Colon (tissue), 2 donors: Measurements from ENCODE around the gene PVALB.

ENCODE experiments used
- FAIRE-seq: peaks from 2 replicates; lab custom pipeline; 2012; peaks lifted over from hg19 to GRCh38; lab: Jason Lieb, UNC
- donor health status: control.
- donor health status: control.

The PVALB gene

DNA sequence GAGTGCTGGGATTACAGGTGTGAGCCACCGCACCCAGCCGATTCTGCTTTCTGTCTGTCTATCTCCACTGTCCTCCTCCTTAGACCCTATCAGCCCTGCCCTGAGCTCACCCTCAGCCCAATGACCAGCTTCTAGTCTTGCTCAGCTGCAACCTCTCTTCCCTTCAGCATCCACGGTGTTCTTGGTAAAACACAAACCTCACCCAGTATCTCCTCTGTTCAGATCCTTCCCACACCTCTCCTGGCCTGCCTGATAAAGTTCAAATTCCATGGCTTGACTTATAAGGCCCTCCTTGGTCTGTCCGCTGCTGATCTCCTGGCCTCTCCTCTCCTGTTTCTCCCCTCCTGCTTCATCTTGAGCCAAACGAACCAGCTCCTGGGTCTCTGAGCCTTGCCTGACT, 29.4 kb upstream of the PVALB start:
- FAIRE-seq: no peak

DNA sequence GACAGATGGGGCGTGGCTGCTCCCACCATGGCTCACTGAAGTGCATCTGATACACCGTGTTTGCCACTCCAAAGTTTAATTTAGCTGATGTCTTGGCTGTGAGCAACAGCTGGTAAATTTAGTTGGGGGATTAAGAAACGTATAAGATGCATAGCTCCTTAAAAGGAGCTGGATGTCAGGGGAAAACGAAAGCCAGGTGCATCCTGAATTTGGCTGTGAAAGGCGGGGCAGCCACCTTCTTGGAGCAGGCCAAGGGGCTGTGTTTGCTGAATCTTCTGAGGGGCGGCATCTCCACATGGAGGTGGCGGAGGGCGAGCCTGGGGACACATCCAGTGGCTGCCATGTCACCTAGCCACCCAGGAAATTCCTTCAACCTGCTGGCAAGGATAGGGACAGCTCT, 23.3 kb upstream of the PVALB start:
- no peak for FAIRE-seq

DNA sequence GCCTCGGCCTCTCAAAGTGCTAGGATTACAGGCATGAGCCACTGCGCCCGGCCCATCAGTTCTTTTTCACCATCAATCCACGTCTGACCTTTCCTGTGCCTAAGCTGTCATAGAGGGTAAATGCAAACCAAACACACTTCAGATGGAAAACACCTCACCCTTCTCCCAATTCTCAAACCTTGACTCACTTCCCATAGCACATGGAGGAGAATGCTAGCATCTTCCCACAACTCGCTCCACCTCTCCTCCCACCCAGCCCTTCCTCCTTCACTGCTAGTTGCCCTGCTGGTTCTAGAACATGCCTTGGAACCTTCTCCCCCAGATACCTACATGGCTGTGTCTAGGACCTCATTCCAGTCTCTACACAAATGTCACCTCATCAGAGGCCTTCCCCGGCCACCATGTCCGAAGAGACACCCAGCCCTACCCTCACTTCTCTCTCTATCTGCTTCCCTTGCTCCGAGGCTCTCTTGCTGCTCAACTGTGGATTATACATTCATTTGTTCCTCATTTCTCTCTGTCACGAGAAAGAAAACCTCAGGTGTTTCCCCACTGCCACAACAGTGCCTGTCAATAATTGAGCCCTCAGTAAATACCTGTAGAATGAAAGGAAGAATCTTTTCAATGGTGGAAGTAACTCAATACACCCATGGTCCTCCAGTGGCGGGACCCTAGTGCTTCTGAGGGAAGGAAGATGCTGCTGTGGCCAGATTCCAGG, 22.7 kb upstream of the PVALB start:
- no peak for FAIRE-seq

DNA sequence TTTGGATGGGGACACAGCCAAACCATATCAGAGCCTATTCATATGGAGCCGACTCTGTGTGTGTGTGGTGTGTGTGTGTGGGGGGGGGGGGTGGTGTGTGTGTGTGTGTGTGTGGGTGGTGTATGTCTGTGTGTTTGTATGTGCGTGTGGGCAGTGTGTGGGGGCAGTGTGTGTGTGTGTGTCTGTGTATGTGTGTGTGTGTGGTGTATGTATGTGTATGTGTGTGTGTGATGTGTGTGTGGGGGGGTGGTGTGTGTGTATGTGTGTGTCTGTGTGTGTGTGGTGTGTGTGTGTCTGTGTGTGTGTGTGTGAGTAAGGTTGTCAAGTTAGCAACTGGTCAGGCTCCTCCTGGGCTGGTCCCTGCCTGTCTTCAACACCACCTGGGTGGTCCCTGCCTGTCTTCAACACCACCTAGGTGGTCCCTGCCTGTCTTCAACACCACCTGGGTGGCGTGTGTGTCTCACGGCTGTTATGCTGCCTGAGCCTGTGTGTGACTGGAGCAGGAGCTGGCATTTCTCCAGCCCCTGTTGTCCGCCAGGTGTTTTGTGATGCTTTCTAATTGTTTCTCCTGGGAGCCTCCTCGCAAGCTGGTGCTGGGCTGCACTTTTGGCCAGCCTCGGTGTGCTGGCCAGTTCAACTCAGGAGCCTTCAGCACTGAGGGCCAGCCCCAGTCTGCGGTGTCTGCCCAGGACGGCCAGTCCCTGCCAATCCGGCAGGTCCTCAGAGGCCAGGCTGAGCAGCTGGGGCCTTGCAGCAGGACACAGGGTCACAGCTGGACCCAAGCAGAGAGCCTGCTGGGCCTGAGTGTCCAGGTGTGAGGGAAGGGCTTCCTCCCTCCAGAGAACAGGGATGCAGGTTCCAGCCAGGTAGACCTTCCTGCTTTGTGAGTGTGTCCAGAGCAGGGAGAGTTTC, 21.5 kb upstream of the PVALB start:
- FAIRE-seq: no peak

DNA sequence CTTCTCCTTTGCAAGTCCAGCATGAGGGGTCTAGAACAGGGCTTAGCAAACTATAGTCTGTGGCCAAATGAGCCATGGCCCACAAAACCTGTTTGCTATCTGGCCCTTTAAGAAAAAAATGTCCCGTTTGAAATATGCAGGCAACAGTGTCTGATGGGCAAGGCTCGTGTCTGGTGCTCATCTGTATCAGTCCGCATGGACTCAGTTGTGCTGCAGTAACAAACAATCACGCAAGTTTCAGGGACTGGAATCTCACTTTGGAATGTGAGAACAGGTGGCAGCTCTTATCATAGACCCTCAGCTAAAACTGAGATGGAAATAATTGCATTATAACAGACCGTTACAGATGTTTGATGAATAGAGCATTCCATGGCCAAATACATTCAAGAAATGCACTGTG, 19.1 kb upstream of the PVALB start:
- FAIRE-seq: no peak

DNA sequence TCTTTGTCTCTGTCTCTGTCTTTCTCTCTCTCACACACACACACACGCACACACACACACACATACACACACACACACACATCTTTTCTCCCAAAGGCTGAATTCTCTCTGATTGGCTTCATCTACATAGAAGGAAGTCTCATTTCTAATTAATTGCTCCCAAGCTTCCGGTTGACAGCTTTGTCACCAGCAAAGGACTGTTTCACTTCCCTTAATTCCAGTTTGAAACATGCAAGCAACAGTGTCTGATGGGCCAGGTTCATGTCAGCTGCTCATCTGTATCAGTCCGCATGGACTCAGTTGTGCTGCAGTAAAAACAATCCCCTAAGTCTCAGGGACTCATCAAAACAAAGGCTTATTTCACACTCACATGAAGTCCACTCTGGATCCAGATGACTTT, 16.2 kb upstream of the PVALB start:
- FAIRE-seq: no peak

DNA sequence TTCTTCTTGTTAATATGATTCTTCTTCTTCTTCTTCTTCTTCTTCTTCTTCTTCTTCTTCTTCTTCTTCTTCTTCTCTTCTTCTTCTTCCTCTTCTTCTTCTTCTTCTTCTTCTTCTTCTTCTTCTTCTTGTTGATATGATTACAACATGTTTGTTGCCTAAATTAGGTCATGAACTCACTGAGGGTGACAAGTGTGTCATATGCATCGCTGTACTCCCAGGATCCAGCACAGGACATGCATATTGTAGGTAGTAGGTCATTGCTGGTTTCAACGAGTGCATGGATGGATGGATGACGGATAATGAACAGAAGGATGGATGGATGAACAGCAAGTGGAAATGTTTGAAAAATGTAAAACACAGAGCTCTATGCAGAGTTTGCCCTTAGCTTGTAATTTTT, 14.9 kb upstream of the PVALB start:
- FAIRE-seq: no peak

DNA sequence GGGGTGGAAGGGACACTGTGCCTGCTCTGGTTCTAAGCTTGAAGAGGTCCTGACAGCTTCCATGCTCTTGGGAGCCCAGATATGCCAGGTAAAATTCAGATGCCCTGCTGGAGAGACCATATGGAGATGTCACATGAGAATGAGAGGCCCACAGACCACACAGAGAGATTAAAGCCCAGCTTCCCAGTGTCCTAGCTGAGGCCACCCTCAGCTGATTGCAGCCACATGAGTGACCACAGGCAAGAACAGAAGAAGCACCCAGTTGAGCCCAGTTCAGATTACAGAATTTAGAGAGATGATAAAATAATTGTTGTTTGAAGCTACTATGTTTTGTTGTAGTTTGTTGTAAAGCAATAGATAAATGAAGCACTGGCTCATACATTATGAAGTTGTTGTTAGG, 14.4 kb upstream of the PVALB start:
- FAIRE-seq: no peak

DNA sequence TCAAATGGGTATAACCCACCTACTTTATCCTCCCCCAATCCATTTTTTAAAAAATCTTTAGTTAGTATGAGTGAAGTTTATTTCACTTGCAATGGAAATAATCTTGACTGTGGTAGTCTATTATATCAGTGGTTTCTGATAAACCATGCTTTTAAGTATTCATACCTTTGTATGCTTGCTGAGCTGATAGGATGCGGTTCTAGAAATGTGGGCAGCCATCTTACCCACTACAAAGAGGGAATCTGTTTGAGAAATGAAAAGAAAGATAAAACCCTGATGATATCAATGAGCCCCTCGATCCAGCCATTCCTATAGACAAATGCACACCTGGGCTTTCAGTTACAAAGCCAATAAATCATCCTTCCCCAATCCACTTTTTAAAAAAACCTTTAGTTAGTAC, 13.8 kb upstream of the PVALB start:
- no peak for FAIRE-seq

DNA sequence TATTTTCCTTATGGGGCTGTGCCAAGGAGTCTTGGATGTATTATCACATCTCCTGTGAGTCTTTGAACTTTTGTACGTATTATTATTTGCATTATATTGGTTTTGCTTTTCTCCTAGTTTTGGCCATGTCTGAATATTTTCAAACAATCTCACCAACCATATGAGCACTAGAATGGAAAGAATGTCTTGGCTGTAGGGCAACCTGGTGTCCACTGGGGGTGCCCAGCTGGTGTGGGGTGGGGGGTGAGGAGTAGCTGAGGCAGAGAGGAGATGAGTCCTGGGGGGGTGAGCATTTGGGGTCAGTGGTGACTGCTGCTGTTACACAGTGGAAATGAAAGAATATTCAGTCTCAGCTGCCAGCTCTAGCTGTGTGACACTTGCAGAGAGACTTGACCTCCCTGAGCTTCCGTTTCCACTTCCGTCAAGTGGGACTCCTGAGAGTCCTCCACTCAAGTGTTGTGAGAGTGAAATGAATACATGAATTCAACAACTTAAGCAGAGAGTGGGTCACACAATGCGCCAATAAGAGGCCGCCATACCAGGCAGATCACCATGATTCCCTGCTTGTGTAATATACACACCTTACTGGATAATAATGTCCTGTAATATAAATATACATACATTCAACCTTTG, 12.7 kb upstream of the PVALB start:
- FAIRE-seq: no peak

DNA sequence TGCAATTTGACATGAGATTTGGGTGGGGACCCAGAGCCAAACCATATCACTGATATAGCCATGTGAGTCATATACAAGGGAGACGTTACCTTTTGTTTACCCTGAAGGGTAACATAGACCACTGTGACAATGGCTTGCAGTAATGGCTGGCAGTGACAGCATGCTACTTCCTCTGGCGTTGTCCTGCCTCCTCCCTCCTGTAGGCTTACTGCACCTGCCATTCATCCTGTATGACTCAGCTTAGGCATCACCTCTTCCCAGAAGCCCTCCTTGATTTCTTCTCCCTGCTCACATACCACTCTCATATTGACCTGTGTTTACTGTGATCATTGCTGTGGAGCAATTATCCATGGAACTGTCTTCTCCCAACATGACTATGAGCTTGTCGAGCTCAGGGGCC, 12.0 kb upstream of the PVALB start:
- FAIRE-seq: no peak

DNA sequence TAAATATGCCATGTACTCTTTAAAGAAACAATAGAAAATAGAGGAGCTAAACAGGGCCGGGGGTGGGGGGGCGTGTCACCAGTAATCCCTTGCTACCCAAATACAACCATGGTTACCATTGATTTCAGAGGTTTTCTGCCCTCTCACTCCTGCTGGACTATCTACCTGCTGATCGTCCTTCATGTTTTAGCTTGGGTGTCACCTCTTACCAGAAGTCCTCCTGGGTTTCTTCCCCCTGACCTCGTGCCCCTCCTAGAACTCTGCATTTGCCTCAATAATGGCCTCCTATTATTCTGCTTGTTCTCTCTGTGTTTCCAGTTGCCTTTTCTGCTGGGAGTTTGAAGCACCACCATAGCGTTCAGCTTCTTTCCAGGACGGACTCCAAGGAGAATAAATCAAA, 9.4 kb upstream of the PVALB start:
- no peak for FAIRE-seq

DNA sequence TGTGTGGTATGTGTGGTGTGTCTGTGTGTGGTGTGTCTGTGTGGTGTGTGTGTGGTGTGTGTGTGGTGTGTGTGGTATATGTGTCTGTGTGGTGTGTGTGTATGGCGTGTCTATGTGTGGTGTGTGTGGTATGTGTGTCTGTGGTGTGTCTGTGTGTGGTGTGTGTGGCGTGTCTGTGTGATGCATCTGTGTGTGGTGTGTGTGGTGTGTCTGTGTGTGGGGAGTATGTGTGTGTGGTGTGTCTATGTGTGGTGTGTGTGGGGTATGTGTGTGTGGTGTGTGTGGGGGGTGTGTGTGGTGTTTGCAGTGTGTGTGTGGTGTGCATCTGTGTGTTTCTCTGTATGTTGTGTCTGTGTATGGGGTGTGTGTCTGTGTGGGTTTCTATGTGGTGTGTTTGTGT, 7.8 kb upstream of the PVALB start:
- FAIRE-seq: no peak

DNA sequence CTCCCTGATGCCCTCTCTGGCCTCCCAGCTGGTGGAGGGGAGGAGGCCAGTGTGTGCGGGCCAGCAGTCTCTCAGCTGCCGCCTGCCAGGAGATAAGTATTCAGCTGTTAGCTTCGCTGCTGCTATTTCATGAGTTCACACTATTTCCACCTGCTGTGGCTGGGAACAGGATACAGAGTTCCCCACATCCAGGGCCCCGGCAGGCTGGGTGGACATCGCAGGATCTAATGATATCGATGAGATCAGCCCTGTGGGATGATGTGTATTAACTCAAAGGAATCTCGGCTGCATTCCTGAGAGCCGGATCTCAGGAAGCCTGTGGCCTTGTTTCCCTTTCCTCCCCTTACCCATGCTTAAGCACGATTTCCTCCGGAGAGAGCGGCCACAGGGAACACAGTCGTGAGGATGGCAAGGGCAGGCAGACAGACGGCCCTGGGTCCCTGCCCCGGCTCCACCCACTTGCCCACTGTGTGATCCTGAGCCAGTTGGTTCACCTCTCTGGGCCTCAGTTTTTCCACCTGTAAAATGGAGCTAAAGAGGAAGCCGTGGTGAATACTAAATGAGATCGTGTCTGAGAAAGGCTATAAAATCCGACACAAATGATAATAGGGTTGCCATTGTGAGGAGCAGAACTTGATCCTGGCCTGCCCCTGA, 6.5 kb upstream of the PVALB start:
- FAIRE-seq: no peak

DNA sequence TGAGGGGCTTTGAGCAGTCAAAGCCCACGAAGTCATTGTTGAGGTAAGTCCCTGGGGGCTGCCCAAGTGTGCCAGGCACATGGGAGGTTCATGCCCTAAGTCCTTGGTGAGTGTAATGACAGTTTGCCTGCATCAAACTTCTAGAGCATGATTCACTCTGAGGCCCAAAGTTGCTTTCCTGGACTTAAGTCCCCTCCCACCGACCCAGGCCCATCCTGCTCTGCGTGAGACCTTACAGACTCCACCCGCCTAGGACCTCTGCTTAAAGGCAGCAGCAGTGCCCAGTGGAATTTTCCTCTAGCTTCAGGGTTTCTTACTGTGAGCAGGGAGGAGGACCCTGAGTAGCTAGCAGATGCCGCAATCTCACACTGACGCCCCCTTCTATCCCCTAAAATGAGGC, 5.7 kb upstream of the PVALB start:
- FAIRE-seq: no peak

DNA sequence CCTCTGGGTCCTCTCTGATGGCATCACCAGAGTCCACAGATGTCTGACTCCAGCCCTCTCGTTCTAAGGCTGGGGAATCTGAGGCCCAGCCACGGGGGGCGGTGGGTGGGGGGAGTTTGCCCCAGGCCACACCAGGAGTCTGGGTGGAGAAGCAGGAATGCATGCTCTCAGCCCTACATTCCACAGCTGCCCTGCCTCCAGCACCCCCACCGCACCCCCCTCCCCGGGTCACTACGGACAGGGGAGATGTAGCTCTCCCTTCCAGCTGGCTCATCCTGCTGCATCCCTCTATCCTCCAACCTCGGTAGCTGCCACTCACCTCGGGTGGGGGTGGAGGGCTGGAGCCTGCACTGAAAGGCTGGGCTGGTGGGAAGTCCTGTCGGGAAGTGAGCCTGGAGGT, 2.3 kb upstream of the PVALB start:
- no peak for FAIRE-seq

DNA sequence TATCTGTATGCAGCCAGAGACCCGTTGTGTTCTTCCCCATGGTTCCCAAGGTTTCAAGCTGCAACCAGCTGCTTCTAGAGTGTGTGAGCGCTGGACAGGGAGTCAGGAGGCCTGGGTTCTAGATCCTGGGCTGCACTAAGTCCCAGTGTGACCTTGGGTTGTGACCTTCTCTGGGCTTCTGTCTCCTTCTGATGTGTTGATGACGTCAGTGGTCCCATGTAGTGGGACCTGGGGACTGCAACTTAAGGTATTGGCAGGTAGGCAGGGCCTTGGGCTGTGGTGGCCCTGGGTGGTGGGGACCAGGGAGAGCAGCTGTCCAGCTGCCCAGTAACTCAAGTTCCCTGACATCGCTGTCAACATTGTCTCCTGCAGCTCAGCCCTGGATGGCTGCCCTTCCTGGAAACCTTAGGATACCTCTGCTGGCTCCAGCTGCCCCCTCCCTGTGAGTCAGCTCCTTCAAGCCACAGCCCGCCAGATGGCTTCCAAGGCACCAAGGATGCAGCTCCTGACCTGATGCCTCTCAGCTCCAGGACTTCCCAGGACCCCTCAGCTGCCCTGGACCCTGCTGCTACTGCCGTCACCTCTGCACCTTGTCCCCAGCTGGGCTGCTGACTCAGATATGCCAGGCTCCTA, 1.3 kb upstream of the PVALB start:
- FAIRE-seq: no peak

DNA sequence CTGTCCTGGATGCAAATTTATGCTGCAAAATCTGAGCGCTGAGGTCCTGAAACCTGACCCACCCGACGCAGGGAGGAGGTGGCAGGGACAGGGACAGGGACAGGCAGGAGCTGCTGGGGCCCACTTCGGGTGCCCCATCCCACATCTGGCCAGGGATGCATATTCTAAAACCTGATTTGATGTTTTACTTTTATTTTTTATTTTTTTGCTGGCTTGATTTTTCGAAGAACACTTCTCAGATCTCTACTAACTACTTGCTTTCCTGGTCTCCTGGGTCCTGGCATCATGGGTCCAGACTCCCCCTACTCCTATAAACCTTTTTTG, 652 bp upstream of the PVALB start:
- FAIRE-seq: no peak

DNA sequence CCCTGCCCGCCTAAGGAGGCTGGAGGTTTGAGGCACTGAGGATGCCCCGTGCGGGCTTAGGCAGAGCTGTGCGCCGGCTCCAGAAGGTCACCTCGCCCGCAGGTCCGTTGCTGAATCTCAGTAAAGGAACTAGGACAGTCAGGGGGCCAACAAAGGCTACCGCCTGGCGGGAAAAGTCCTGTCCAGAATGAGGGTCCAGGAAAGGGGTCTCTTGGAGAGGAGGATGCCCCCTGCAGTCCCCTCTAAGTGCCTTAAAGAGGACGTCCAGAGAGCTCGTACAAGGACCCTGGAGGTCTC, 548 bp downstream of the PVALB start:
- FAIRE-seq: no peak

DNA sequence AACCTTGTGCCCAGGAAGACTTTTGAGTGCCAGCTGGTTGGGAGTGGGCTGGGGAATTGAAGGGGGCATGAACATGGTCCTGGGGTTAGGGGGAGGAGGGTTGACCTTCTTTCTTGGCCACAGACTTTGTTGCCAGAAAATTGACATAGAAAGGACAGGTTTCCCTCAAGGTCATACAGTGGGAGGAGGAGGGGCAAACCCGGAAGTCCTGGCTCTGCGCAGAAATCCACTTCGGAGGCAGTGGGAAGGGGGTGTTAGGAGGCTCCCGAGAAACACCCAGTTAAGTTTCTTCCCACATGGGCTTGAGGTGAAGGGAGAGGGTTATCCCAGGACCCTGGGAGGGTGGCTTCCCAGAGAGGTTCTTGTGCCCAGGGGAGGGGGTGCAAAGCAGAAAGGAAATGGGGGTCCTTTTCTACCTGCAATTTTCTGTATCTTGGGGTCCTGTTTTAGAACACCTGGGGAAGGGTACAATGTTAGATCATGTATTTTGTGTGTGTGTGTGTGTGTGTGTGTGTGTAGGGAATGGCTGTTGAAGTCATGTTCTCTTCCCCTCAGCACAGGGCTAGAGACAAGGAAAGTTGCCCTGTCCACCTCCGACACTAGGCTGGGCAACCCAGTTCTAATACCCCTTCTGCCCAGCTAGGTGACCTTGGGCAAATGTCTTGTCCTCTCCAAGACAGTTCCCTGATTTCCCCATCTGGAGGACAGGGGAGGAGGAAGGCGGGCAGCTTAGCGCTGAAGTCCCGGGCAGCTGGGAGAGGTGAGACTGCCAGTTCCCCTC, 1.1 kb downstream of the PVALB start:
- no peak for FAIRE-seq

DNA sequence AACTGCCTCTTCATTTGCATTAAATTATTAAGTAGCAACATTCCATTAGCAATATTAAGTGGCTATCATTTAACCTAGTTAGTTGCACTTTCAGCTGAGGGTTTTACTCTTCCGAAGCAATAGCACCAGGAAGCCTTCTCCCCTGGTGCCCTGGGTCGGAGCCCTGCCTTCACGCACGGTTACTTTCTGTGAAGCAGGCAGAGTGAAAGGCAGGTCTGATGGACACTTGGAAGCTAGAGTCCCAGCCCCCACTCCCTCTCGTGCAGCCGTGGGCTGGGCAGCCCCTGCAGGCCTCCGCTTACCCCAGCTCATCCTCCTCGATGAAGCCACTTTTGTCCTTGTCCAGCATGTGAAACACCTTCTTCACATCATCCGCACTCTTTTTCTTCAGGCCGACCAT, 2.0 kb downstream of the PVALB start:
- FAIRE-seq: no peak
